Liver (tissue), 9 donors: Measurements from ENCODE around the gene ERBIN. TPM values are rescaled to one million over a fixed set of nuclear protein-coding genes. Genes with fewer than 3 reads are reported as not detected.

Source experiments
- DNase-seq: peaks from one replicate; pipeline ENCODE4 v3.0.0-alpha.2; 2017; ENCODE audit warnings: low spot score
- H3K27ac ChIP-seq, 2 donors: one replicate each; pipeline ENCODE4 v1.7.0; 2013; ENCODE audit warnings: inconsistent platforms in 2 of 2, low read length in 2 of 2, control low read depth in 1 of 2, low read depth in 1 of 2, mild to moderate bottlenecking in 1 of 2
- H3K27me3 ChIP-seq, 4 donors: one replicate each; pipeline versions ENCODE4 v1.6.1 to v1.7.0; 2013; ENCODE audit warnings: low read length in 3 of 4, inconsistent platforms in 1 of 4, mild to moderate bottlenecking in 1 of 4, moderate library complexity in 1 of 4; ENCODE audit not compliant: control insufficient read depth in 4 of 4, insufficient read depth in 4 of 4
- H3K36me3 ChIP-seq, 4 donors: one replicate each; pipeline versions ENCODE4 v1.6.1 to v1.7.0; 2013; ENCODE audit warnings: low read length in 3 of 4, mild to moderate bottlenecking in 3 of 4, low read depth in 1 of 4, moderate library complexity in 1 of 4; ENCODE audit not compliant: control insufficient read depth in 4 of 4, insufficient read depth in 3 of 4
- H3K4me1 ChIP-seq, 4 donors: one replicate each; pipeline versions ENCODE4 v1.6.1 to v1.7.0; 2013; ENCODE audit warnings: low read length in 3 of 4, mild to moderate bottlenecking in 3 of 4, moderate library complexity in 1 of 4; ENCODE audit not compliant: control insufficient read depth in 4 of 4, insufficient read depth in 4 of 4
- H3K4me3 ChIP-seq, 3 donors: one replicate each; pipeline versions ENCODE4 v1.6.1 to v1.7.0; 2013; ENCODE audit warnings: low read length in 3 of 3, control low read depth in 1 of 3, low read depth in 1 of 3, mild to moderate bottlenecking in 1 of 3
- H3K9ac ChIP-seq, 2 donors: one replicate each; pipeline ENCODE4 v1.7.0; 2013; ENCODE audit warnings: low read length in 2 of 2, mild to moderate bottlenecking in 2 of 2, moderate library complexity in 2 of 2, control low read depth in 1 of 2, low read depth in 1 of 2
- H3K9me3 ChIP-seq, 4 donors: one replicate each; pipeline versions ENCODE4 v1.6.1 to v1.7.0; 2013; ENCODE audit warnings: low read length in 3 of 4; ENCODE audit not compliant: control insufficient read depth in 4 of 4
- ATF3 ChIP-seq: IDR thresholded peaks from 2 replicates; pipeline ENCODE4 v1.6.1; 2016; ENCODE audit warnings: antibody characterized with exemption
- CTCF ChIP-seq: fragments of 150-350 bp; IDR thresholded peaks from 2 replicates; pipeline ENCODE4 v1.5.1; 2017; ENCODE audit warnings: improper control_type of control experiment, low read depth, low read length; ENCODE audit not compliant: missing input control
- EGR1 ChIP-seq, 2 donors: IDR thresholded peaks; 2 replicates each; pipeline ENCODE4 v1.6.1; 2016 to 2018; ENCODE audit warnings: antibody characterized with exemption in 2 of 2, low read depth in 2 of 2
- FOXA1 ChIP-seq: IDR thresholded peaks from 2 replicates; pipeline ENCODE4 v1.6.1; 2016; ENCODE audit warnings: antibody characterized with exemption
- FOXA2 ChIP-seq: IDR thresholded peaks from 2 replicates; pipeline ENCODE4 v1.6.1; 2016; ENCODE audit warnings: antibody characterized with exemption
- GABPA ChIP-seq, 2 donors: IDR thresholded peaks in 1 of 2; conservative IDR thresholded peaks in 1 of 2; 2 replicates each; pipeline ENCODE4 v1.6.1; 2016; ENCODE audit warnings: antibody characterized with exemption in 2 of 2, mild to moderate bottlenecking in 1 of 2, moderate library complexity in 1 of 2
- HNF4A ChIP-seq, 2 donors: conservative IDR thresholded peaks; 2 replicates each; pipeline ENCODE4 v1.6.1; 2016; ENCODE audit warnings: antibody characterized with exemption in 2 of 2, mild to moderate bottlenecking in 2 of 2
- HNF4G ChIP-seq: IDR thresholded peaks from 2 replicates; pipeline ENCODE4 v1.6.1; 2016; ENCODE audit warnings: antibody characterized with exemption
- JUND ChIP-seq, 2 donors: IDR thresholded peaks; 2 replicates each; pipeline ENCODE4 v1.6.1; 2016; ENCODE audit warnings: antibody characterized with exemption in 2 of 2
- MAX ChIP-seq: IDR thresholded peaks from 2 replicates; pipeline ENCODE4 v1.6.1; 2016; ENCODE audit warnings: antibody characterized with exemption
- NR2F2 ChIP-seq: IDR thresholded peaks from 2 replicates; pipeline ENCODE4 v1.6.1; 2016; ENCODE audit warnings: antibody characterized with exemption
- RAD21 ChIP-seq, 2 donors: IDR thresholded peaks; 2 replicates each; pipeline ENCODE4 v1.6.1; 2016; ENCODE audit warnings: antibody characterized with exemption in 2 of 2, mild to moderate bottlenecking in 2 of 2
- REST ChIP-seq: IDR thresholded peaks from 2 replicates; pipeline ENCODE4 v1.6.1; 2016; ENCODE audit warnings: antibody characterized with exemption, mild to moderate bottlenecking
- RXRA ChIP-seq, 2 donors: IDR thresholded peaks; 2 replicates each; pipeline ENCODE4 v1.6.1; 2017 to 2018; ENCODE audit warnings: antibody characterized with exemption in 2 of 2, mild to moderate bottlenecking in 1 of 2
- SP1 ChIP-seq: IDR thresholded peaks from 2 replicates; pipeline ENCODE4 v1.6.1; 2018; ENCODE audit warnings: antibody characterized with exemption, mild to moderate bottlenecking
- TAF1 ChIP-seq: conservative IDR thresholded peaks from 2 replicates; pipeline ENCODE4 v1.6.1; 2016; ENCODE audit warnings: antibody characterized with exemption, mild to moderate bottlenecking
- YY1 ChIP-seq: IDR thresholded peaks from 2 replicates; pipeline ENCODE4 v1.6.1; 2016; ENCODE audit warnings: antibody characterized with exemption, mild to moderate bottlenecking
- ZBTB33 ChIP-seq: IDR thresholded peaks from 2 replicates; pipeline ENCODE4 v1.6.1; 2016; ENCODE audit warnings: antibody characterized with exemption
- WGBS: extraction: QIAGEN DNeasy Blood & Tissue Kit; methylation state at CpG from one replicate; pipeline ENCODE4 v1.1.7; 2013; 5-methylcytosine and 5-hydroxymethylcytosine counted together
- polyA plus RNA-seq, 2 donors: library from polyadenylated mRNA; stranded (reverse) in 1 of 2; unstranded in 1 of 2; fragments of 200-250 nt in 1 of 2; fragments of >200 nt in 1 of 2; fragmentation: Nextera tagmentation in 1 of 2; extraction: Ambion mirVana in 1 of 2; gene quantifications; one replicate each; pipeline versions ENCODE4 v1.2.1 to v1.2.3, GENCODE V29; 2013 to 2015
- total RNA-seq, 2 donors: library from RNA; depleted of rRNA; stranded (reverse); fragments of >200 nt; gene quantifications; one replicate each; pipeline ENCODE4 v1.2.3, GENCODE V29; 2014
- donor health status: healthy.
- donor health status: healthy.
- donor health status: healthy.
- donor health status: healthy.
- donor health status: healthy.

ERBIN gene
- total and polyA plus RNA-seq, 4 donors: 9.7 to 54.9 (median 32.5) TPM

GRCh38 chr5:65969539-65970393 lies 43.4 kb downstream of the ERBIN start:
- Histone ChIP-seq H3K27me3 (no peaks in the 10 kb centered on the region), H3K4me1 (peaks cover 3 to 25% (median 12%) of the 10 kb centered on the region in 4 donors), H3K36me3 (no peaks in the 10 kb centered on the region), H3K9me3 (no peaks in the 10 kb centered on the region), H3K27ac (no peak overlapping the region), H3K9ac (no peak overlapping the region), H3K4me3 (no peak overlapping the region)
- no peak for DNase-seq
- no peak for TF ChIP-seq TAF1
- no peak for TF ChIP-seq HNF4A (conservative IDR thresholded peaks at IDR 0.05)
- TF ChIP-seq GABPA (IDR thresholded peaks at IDR 0.05 in 1 of 2, conservative IDR thresholded peaks at IDR 0.05 in 1 of 2): no peak
- no peak for TF ChIP-seq YY1
- no peak for TF ChIP-seq MAX
- TF ChIP-seq FOXA2: no peak
- TF ChIP-seq NR2F2: no peak
- no peak for TF ChIP-seq RXRA (IDR thresholded peaks at IDR 0.05)
- no peak for TF ChIP-seq RAD21 (IDR thresholded peaks at IDR 0.05)
- TF ChIP-seq REST: no peak
- TF ChIP-seq SP1: no peak
- TF ChIP-seq CTCF: no peak
- TF ChIP-seq HNF4G: no peak
- no peak for TF ChIP-seq ATF3
- no peak for TF ChIP-seq JUND (IDR thresholded peaks at IDR 0.05)
- no peak for TF ChIP-seq ZBTB33
- TF ChIP-seq FOXA1: no peak
- no peak for TF ChIP-seq EGR1 (IDR thresholded peaks at IDR 0.05; ENCODE audit: low read depth in 2 of 2)
- 27% methylated on average over 2 of the region's 2 CpGs for WGBS
